ENCODE data around the gene KRTAP5-5.
A peak's percentile ranks its signal among the peaks of the same experiment; 100 is the strongest.

KRTAP5-5 gene

GRCh38 chr11:1650034-1650917 is 20.7 kb downstream of the KRTAP5-5 start:
- no peak for TF ChIP-seq CTCF (IDR thresholded peaks at IDR 0.05; ENCODE audit: extremely low read depth, insufficient read depth, missing control alignments)
- DNase-seq (ENCODE audit: low spot score), result no peak
- in situ Hi-C loops (cut with MboI; ENCODE audit: low pct_unique_long_range_greater_than_20kb, low sequenced_read_pairs, unreplicated experiment), result no loop called here

- no peak for DNase-seq (ENCODE audit: low spot score)
- no peak for TF ChIP-seq CTCF (IDR thresholded peaks at IDR 0.05; ENCODE audit: extremely low read depth, insufficient read depth, missing control alignments)
- in situ Hi-C loops (cut with MboI; ENCODE audit: low pct_unique_long_range_greater_than_20kb, low sequenced_read_pairs, unreplicated experiment), result no loop called here
Measured at GRCh38 chr11:1650918-1651262, 21.3 kb downstream of the KRTAP5-5 start.

- DNase-seq (ENCODE audit: low spot score), result no peak
- in situ Hi-C loops (cut with MboI; ENCODE audit: low pct_unique_long_range_greater_than_20kb, low sequenced_read_pairs, unreplicated experiment), result no loop called here
- TF ChIP-seq CTCF (IDR thresholded peaks at IDR 0.05; ENCODE audit: extremely low read depth, insufficient read depth, missing control alignments), result no peak
Measured at GRCh38 chr11:1651411-1651980, 21.9 kb downstream of the KRTAP5-5 start.

- in situ Hi-C loops (cut with MboI; ENCODE audit: low pct_unique_long_range_greater_than_20kb, low sequenced_read_pairs, unreplicated experiment), result no loop called here
- no peak for TF ChIP-seq CTCF (IDR thresholded peaks at IDR 0.05; ENCODE audit: extremely low read depth, insufficient read depth, missing control alignments)
- DNase-seq (ENCODE audit: low spot score), result no peak
Measured at GRCh38 chr11:1652026-1652425, 22.5 kb downstream of the KRTAP5-5 start.

GRCh38 chr11:1652442-1652770 is 22.8 kb downstream of the KRTAP5-5 start:
- no peak for DNase-seq (ENCODE audit: low spot score)
- TF ChIP-seq CTCF (IDR thresholded peaks at IDR 0.05; ENCODE audit: extremely low read depth, insufficient read depth, missing control alignments), result no peak
- in situ Hi-C loops (cut with MboI; ENCODE audit: low pct_unique_long_range_greater_than_20kb, low sequenced_read_pairs, unreplicated experiment), result no loop called here

GRCh38 chr11:1652771-1653540 is 23.4 kb downstream of the KRTAP5-5 start:
- in situ Hi-C loops (cut with MboI; ENCODE audit: low pct_unique_long_range_greater_than_20kb, low sequenced_read_pairs, unreplicated experiment), result no loop called here
- TF ChIP-seq CTCF (IDR thresholded peaks at IDR 0.05; ENCODE audit: extremely low read depth, insufficient read depth, missing control alignments), result peak; percentile 98

More at GRCh38 chr11:1652771-1653540, 23.4 kb downstream of the KRTAP5-5 start:
- peak; percentile 93 for DNase-seq (ENCODE audit: low spot score)

Data from GM13977 (cell line).